GM12891 (cell line): ENCODE measurements around the gene EML4.

Experiments
- PAX5 ChIP-seq: IDR thresholded peaks from 2 replicates; pipeline ENCODE4 v1.6.1; 2011; ENCODE audit warnings: low read length, moderate library complexity, mild to moderate bottlenecking; ENCODE audit not compliant: insufficient read depth, severe bottlenecking
- POLR2A ChIP-seq: IDR thresholded peaks from 2 replicates; pipeline ENCODE4 v1.6.1; 2011; ENCODE audit warnings: low read depth, low read length, control low read depth
- POLR2AphosphoS5 ChIP-seq: IDR thresholded peaks from 2 replicates; pipeline ENCODE4 v1.6.1; 2011; ENCODE audit warnings: low read depth, low read length, control low read depth
- TAF1 ChIP-seq: IDR thresholded peaks from 2 replicates; pipeline ENCODE4 v1.6.1; 2011; ENCODE audit warnings: low read depth, low read length, control low read depth

GRCh38 chr2:42133771-42134195, 35.4 kb upstream of the EML4 start:
- TF ChIP-seq POLR2A (no peak), TAF1 (no peak), POLR2AphosphoS5 (no peak), PAX5 (no peak)
